Stimulated activated CD4-positive, alpha-beta T cell treated with anti-CD3 and anti-CD28 coated beads, TNF-alpha, amount 100 ng/mL, for 1 hour (primary cell): ENCODE results near the gene PGA4.
"Not testable (repeated sequence)": the region's sequence is repeated elsewhere in the genome, so short reads cannot be mapped to it uniquely, and the experiment has no call there.

Experiments used
- DNase-seq, 3 donors: peaks; one replicate each; pipeline ENCODE4 v3.0.0-alpha.2; 2020; ENCODE audit warnings: low read depth in 3 of 3, low spot score in 1 of 3

The PGA4 gene

GRCh38 chr11:61248071-61248470 lies 25.9 kb downstream of the PGA4 start:
- DNase-seq, result not testable (repeated sequence)

GRCh38 chr11:61249201-61249600 lies 27.1 kb downstream of the PGA4 start:
- DNase-seq, result not testable (repeated sequence)

GRCh38 chr11:61250796-61251765 lies 28.9 kb downstream of the PGA4 start:
- not testable (repeated sequence) for DNase-seq

- DNase-seq, result not testable (repeated sequence)
Measured at GRCh38 chr11:61252332-61252731, 30.2 kb downstream of the PGA4 start.

- DNase-seq, result peak in 2 of 3 donors; percentile 16 to 48
Measured at GRCh38 chr11:61254403-61255025, 32.4 kb downstream of the PGA4 start.

GRCh38 chr11:61256710-61257482 lies 34.7 kb downstream of the PGA4 start:
- no peak for DNase-seq

GRCh38 chr11:61258546-61258945 lies 36.4 kb downstream of the PGA4 start:
- no peak for DNase-seq

- DNase-seq, result no peak
Measured at GRCh38 chr11:61259363-61259762, 37.2 kb downstream of the PGA4 start.

GRCh38 chr11:61264371-61264770 lies 42.2 kb downstream of the PGA4 start:
- no peak for DNase-seq

GRCh38 chr11:61264795-61265194 lies 42.6 kb downstream of the PGA4 start:
- no peak for DNase-seq

GRCh38 chr11:61265357-61265756 lies 43.2 kb downstream of the PGA4 start:
- DNase-seq, result no peak

GRCh38 chr11:61266602-61267001 lies 44.5 kb downstream of the PGA4 start:
- no peak for DNase-seq

- no peak for DNase-seq
Measured at GRCh38 chr11:61267437-61267841, 45.3 kb downstream of the PGA4 start.

- no peak for DNase-seq
Measured at GRCh38 chr11:61268588-61269250, 46.6 kb downstream of the PGA4 start.

- no peak for DNase-seq
Measured at GRCh38 chr11:61270354-61271076, 48.4 kb downstream of the PGA4 start.

GRCh38 chr11:61272731-61273130 lies 50.6 kb downstream of the PGA4 start:
- no peak for DNase-seq

- no peak for DNase-seq
Measured at GRCh38 chr11:61273178-61274078, 51.3 kb downstream of the PGA4 start.

- no peak for DNase-seq
Measured at GRCh38 chr11:61274084-61274483, 51.9 kb downstream of the PGA4 start.

GRCh38 chr11:61275191-61275590 lies 53.0 kb downstream of the PGA4 start:
- DNase-seq, result no peak
